ENCODE results near the gene GMPR2.

DNA sequence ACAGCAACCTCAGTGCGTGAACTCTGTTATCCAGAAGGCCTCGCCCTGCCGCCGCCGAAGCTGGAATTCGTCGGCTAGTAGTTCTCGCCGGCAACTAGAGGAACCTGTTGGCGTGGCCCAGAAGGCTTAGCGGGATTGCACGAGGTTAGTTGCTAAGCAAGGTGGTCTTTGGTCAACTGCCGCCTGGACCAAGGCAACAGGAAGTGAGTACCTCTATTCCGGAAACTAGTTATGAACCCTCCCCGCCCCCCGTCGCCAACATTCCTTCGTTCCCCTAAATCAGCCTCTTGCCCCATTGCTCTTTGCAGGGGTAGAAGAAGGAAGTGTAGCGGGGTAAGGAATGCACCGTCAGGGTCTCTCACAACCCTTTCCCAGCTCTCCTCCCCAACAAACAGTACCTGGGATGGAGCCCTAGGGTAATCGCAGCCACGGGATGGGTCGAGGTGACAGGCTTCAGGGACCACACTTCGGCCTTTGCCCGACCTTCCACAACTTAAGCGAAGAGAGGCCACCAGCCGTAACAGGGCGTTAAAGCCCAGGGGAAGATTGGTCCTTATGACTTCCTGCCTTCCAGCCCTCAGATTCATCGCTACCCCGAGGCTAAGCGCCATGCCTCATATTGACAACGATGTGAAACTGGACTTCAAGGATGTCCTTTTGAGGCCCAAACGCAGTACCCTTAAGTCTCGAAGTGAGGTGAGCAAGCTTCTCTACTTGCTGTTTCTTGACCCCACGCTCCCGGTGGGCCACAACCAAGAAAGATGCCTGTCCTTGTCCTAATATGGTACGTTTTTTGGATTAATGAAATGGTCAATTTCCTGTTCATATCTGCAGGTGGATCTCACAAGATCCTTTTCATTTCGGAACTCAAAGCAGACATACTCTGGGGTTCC is at the start of gene GMPR2:
- TF ChIP-seq, protein P1, sequence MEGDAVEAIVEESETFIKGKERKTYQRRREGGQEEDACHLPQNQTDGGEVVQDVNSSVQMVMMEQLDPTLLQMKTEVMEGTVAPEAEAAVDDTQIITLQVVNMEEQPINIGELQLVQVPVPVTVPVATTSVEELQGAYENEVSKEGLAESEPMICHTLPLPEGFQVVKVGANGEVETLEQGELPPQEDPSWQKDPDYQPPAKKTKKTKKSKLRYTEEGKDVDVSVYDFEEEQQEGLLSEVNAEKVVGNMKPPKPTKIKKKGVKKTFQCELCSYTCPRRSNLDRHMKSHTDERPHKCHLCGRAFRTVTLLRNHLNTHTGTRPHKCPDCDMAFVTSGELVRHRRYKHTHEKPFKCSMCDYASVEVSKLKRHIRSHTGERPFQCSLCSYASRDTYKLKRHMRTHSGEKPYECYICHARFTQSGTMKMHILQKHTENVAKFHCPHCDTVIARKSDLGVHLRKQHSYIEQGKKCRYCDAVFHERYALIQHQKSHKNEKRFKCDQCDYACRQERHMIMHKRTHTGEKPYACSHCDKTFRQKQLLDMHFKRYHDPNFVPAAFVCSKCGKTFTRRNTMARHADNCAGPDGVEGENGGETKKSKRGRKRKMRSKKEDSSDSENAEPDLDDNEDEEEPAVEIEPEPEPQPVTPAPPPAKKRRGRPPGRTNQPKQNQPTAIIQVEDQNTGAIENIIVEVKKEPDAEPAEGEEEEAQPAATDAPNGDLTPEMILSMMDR (IDR thresholded peaks at IDR 0.05), result no peak
- TF ChIP-seq POLR2AphosphoS5 (IDR thresholded peaks at IDR 0.05) (peak in 2 of 3 donors; percentile 26 to 61), POLR2A (IDR thresholded peaks at IDR 0.05) (no peak), EP300 (IDR thresholded peaks at IDR 0.05) (no peak)

All from stomach (tissue), 4 donors.